ENCODE results near the gene PPIB. TPM values are rescaled to one million over a fixed set of nuclear protein-coding genes. Genes with fewer than 3 reads are reported as not detected.

PPIB gene
- polyA plus RNA-seq, 1 donor (not counting 4 experiments of a cell fraction or from before 2014, with no cell fraction given) = 544 TPM

- FAIRE-seq (no peak), DNase-seq (ENCODE audit: low read depth, low spot score) (no peak)
- Histone ChIP-seq H3K9me1 (ENCODE audit: control insufficient read depth, extremely low read depth, insufficient read depth, low read length) (no peaks in the 10 kb centered on the region), H3K4me3 (ENCODE audit: control insufficient read depth in 2 of 3, extremely low read depth in 1 of 3, insufficient read depth in 2 of 3, low read depth in 1 of 3, low read length in 3 of 3) (no peak overlapping the region), H3K9ac (ENCODE audit: control insufficient read depth, extremely low read depth, insufficient read depth, low read length) (no peak overlapping the region), H3K36me3 (ENCODE audit: control insufficient read depth in 2 of 2, extremely low read depth in 1 of 2, insufficient read depth in 2 of 2, low read length in 2 of 2) (peaks cover 42 to 45% of the 10 kb centered on the region in 2 experiments), H3K27ac (ENCODE audit: control insufficient read depth, insufficient read depth, low read length) (no peak overlapping the region), H3K27me3 (ENCODE audit: control insufficient read depth, extremely low read depth, insufficient read depth, low read length) (no peaks in the 10 kb centered on the region), H4K20me1 (ENCODE audit: control insufficient read depth, extremely low read depth, insufficient read depth, low read length) (no peaks in the 10 kb centered on the region), H3K4me1 (ENCODE audit: control insufficient read depth, extremely low read depth, insufficient read depth, low read length) (no peaks in the 10 kb centered on the region), H3K9me3 (ENCODE audit: control insufficient read depth, low read depth, low read length) (no peaks in the 10 kb centered on the region), H3K79me2 (ENCODE audit: control insufficient read depth, insufficient read depth, low read length) (no peaks in the 10 kb centered on the region), H3K4me2 (ENCODE audit: control insufficient read depth, extremely low read depth, insufficient read depth, low read depth, low read length) (no peak overlapping the region), H2AFZ (ENCODE audit: control insufficient read depth, low read length) (no peak overlapping the region)
- dilution Hi-C loops (cut with MboI; ENCODE audit: extremely low pct_ligation_motif_present, low sequenced_read_pairs) = no loop called here
- TF ChIP-seq CTCF (optimal IDR thresholded peaks at IDR 0.05 in 1 of 3, IDR thresholded peaks at IDR 0.05 in 1 of 3, conservative IDR thresholded peaks at IDR 0.05 in 1 of 3; ENCODE audit: extremely low read depth in 1 of 3, insufficient read depth in 2 of 3, low read length in 3 of 3) (no peak), EZH2 (IDR thresholded peaks at IDR 0.05; ENCODE audit: low read length) (no peak)
Observed at GRCh38 chr15:64132217-64132616, 30.6 kb downstream of the PPIB start.

DNA sequence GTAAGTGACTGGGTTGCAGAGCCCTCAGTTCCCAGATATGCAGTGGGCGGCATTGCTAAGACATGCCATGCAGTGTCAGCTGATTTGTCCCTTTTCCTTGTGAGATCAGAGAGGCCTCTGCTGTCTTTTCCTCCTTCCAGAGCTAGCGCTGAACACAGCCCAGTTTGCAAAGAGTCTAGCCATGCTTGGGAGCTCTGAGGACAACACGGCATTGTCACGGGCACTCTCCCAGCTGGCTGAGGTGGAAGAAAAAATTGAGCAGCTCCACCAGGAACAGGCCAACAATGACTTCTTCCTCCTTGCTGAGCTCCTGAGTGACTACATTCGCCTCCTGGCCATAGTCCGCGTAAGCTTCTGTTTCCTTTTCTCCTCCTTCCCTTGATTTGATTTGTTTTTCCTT lies 31.3 kb downstream of the PPIB start:
- no peaks in the 10 kb centered on the region for H3K79me2 ChIP-seq (ENCODE audit: control insufficient read depth, insufficient read depth, low read length)
- H3K9me3 ChIP-seq (ENCODE audit: control insufficient read depth, low read depth, low read length) = no peaks in the 10 kb centered on the region
- H3K4me3 ChIP-seq (ENCODE audit: control insufficient read depth in 2 of 3, extremely low read depth in 1 of 3, insufficient read depth in 2 of 3, low read depth in 1 of 3, low read length in 3 of 3) = no peak overlapping the region
- H3K36me3 ChIP-seq (ENCODE audit: control insufficient read depth in 2 of 2, extremely low read depth in 1 of 2, insufficient read depth in 2 of 2, low read length in 2 of 2) = peaks cover 40% of the 10 kb centered on the region in 2 experiments
- no peaks in the 10 kb centered on the region for H3K9me1 ChIP-seq (ENCODE audit: control insufficient read depth, extremely low read depth, insufficient read depth, low read length)
- H3K9ac ChIP-seq (ENCODE audit: control insufficient read depth, extremely low read depth, insufficient read depth, low read length) = no peak overlapping the region
- H3K4me1 ChIP-seq (ENCODE audit: control insufficient read depth, extremely low read depth, insufficient read depth, low read length) = no peaks in the 10 kb centered on the region
- no peak overlapping the region for H2AFZ ChIP-seq (ENCODE audit: control insufficient read depth, low read length)
- dilution Hi-C loops (cut with MboI; ENCODE audit: extremely low pct_ligation_motif_present, low sequenced_read_pairs) = no loop called here
- no peak for TF ChIP-seq EZH2 (IDR thresholded peaks at IDR 0.05; ENCODE audit: low read length)
- TF ChIP-seq CTCF (optimal IDR thresholded peaks at IDR 0.05 in 1 of 3, IDR thresholded peaks at IDR 0.05 in 1 of 3, conservative IDR thresholded peaks at IDR 0.05 in 1 of 3; ENCODE audit: extremely low read depth in 1 of 3, insufficient read depth in 2 of 3, low read length in 3 of 3) = no peak
- no peak overlapping the region for H3K4me2 ChIP-seq (ENCODE audit: control insufficient read depth, extremely low read depth, insufficient read depth, low read depth, low read length)
- FAIRE-seq (no peak), DNase-seq (ENCODE audit: low read depth, low spot score) (no peak)
- H4K20me1 ChIP-seq (ENCODE audit: control insufficient read depth, extremely low read depth, insufficient read depth, low read length) = no peaks in the 10 kb centered on the region
- no peak overlapping the region for H3K27ac ChIP-seq (ENCODE audit: control insufficient read depth, insufficient read depth, low read length)
- no peaks in the 10 kb centered on the region for H3K27me3 ChIP-seq (ENCODE audit: control insufficient read depth, extremely low read depth, insufficient read depth, low read length)
